Middle frontal gyrus (tissue), 1 donor: Measurements from ENCODE around the gene CRYGC.

ENCODE experiments used
- DNase-seq: peaks from one replicate; pipeline ENCODE4 v3.0.0-alpha.2; 2015; ENCODE audit warnings: low spot score; ENCODE audit errors: extremely low spot score

Gene CRYGC, protein sequence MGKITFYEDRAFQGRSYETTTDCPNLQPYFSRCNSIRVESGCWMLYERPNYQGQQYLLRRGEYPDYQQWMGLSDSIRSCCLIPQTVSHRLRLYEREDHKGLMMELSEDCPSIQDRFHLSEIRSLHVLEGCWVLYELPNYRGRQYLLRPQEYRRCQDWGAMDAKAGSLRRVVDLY

DNA sequence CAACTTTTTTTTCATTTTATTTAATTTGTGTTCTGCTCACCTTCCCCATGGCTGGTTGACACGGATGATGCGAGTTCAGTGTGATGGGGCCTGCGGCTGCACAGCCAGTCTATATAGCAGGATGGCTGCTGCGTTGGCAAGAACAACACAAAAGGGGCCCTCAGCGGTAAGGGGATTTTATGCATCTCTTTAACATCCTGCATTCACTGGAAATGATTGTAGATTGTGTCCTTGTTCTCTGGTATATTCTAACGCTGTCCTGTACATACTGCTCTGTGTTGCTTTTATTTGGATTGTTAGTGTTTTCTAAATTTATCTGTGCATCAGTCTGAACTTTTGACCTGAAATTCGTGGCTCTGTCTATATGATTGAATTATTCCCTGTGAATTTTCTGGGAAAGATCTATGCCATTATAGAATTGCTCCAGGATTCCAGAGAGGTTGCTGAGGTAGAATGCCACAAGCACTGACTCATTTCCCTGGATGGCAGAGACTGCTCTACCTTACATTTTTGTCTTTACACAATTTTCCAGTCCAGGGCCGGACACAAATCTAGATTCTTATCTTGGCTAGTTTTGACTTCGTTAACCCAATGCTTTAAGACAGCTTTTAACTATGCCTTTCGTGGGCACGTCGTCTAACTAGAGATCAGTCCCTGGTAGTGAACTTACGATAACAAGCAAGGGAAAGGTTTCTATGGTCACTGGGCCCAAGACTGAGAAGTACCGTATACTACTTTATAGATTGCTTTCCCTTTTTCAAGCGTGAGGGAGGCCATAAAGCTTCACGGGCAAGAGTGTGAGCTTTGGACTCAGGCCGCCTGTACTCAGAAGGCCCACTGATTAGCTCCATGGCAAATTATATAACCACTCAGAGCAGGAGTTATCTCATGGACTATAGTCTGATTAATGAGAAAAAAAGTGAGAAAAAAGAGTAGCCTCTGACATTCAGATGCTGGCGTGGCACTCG lies at the start of gene CRYGC:
Gene CRYGC, minus strand, starts transcription at position 85 of the 968 bp plus-strand sequence. Its CDS starts 36 bp downstream, at position 49.
- DNase-seq, result no peak

DNA sequence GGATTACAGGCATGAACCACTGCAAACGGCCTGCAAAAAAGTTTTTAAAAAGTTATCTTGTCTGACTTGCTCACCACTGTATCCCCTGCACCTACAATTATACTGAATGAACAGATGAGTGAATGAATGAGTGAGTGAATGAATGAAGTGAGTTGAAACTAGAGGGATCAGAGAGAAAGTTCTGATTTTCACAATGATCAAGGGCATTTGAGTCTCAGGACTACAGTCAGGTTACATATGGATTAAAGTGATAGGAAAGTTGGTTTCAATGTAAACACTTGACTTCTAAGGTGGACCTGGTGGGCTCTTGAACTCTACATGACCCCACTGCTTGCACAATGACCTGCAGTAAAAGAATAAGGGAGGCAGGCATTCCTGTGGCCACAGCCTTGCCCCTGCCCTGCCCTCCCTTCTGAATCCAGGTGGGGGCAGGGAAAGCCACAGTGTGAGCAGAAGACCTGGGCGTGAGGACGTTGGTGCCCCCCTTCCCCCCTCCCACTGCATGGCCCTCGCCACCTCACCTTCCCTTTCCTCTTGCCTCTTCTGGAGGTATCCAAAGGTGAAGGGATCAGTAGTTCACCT lies 49.5 kb upstream of the CRYGC start:
- DNase-seq, result no peak

DNA sequence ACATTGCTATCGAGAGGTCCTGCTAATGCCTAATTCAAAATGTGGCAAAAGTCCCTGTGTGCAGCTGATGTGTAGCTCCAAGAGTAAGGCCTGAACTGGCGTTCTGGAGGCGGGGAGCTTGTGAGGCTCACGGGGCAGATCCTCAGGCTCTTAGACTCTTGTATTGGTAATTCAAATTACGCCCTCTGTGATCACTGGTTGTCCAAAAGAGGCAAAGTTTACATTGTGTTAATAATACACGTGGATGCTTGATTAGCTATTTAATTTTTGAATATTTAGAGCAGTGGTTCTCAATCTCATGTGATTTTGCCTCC lies 46.2 kb upstream of the CRYGC start:
- DNase-seq, result no peak

DNA sequence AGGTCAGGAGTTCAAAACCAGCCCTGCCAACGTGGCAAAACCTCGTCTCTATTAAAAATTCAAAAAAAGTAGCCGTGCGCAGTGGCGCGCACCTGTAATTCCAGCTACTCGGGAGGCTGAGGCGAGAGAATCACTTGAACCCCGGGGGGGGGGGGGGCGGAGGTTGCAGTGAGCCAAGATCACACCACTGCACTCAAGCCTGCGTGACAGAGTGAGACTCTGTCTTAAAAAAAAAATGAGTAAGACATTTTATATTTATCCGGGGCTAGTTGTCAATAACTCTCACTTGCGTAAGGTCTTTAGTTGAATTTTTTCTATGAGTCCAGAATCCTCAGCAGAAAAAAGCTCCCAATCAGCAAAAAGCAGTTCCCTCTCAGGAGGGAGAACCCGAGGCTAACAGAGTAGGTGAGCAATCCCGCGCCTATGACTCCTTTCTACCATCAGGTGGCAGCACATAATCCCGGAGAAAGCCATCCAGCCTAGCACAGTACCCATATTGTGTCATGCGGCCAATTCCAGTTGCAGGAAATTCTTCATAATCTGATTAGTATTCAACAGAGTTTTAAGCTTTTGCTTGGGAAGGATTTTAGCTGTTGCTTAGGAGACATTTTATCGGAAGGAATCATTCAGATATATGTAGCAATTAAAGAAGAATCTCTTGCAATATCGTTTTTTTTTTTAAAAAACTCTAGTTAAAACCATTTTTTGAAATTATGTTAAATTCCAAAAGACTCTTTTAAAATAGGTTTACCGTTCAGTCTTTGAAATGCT lies 45.6 kb upstream of the CRYGC start:
- peak; percentile 83 for DNase-seq

DNA sequence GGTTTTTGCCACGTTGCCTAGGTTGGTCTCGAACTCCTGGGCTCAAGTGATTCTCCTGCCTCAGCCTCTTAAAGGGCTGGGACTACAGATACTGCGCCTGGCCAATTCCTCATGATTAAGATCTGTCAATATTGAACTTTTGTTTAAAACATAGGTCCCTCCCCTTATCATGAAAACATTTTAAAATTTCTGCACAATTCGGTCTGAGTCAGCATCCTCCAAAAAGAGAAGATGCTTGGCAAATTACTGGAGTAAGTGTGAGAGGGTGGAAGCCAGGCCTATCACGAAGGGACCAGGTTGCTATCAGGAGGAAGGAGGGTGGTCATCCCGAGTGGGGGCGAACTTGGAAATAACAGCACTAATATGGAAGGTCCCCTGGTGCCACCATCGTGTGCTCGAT lies 44.5 kb upstream of the CRYGC start:
- DNase-seq, result no peak

DNA sequence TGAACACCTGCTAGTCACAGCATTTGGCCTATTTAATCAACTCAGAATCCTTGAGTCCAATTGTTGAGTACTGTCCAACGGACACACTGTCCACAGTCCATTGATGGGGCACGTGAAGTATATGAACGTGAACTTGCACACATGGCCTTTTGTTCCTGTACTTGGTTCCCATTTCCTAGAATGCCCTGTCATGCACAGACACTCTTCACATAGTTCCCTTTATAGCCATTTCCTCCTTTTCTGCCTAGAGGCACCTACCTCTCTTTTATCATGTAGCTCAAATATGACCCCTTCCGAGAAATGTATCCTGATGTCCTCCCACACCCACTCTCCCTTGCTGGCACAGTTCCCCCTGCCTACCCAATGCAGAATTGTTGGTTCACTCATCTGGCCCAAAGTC lies 42.5 kb upstream of the CRYGC start:
- no peak for DNase-seq

DNA sequence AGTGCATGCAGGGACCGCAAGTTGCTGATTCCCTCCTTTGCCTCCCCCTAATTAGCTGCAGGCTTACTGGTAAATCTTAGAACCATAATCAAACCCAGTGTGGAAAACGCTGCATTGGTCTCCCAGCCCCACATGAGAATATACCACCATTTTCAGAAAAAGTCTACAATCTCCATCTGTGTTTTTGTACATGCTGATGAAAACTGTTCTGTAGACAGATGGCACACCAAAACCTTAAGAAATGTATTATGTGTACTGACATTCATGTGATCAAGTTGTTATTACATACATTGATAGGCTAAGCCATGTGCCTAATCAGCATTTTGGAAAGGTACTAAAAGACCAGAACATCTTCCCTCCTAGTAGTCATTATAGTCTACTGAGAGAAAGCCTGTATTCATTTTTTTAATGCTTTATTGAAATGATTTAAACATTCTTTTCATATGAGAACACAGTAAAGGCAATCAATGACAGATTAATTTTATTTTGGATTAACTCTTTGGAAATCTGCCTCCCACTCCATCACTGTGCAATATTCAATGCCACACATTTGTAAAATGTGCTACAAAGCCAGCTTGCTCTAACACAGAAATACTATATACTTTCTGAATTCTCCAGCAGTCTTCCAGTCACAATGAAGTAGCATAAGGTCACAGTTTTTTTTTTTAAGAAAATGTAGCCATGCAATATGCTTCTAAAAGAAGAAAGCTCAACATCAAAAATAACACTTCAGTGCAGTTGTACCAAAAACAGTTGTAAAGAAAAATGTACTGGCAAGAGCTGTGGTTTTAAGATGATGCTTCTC lies 35.5 kb upstream of the CRYGC start:
- DNase-seq, result no peak

DNA sequence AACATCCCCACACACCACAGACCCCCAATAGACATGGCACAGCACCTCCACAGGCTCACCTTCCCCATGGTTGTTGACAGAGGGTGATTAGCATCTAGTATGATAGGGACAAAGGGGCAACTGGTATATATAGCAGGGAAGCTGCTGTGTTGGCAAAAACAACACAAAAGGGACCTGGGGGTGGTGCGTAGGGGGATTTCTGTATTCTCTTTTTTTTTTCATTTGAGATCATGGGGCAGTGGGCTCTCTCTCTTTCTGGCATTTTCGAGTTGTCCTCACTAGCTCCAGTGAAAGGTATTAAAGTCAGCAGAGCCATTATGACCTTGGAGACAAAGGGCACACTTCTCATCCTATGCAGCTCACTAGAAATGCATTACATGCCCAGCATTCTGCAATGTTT lies 33.9 kb upstream of the CRYGC start, which contains the start of gene CRYGA:
Gene CRYGA, minus strand, starts transcription at position 101 of the 400 bp plus-strand sequence. Its CDS starts 33 bp downstream, at position 68.
- DNase-seq, result no peak

DNA sequence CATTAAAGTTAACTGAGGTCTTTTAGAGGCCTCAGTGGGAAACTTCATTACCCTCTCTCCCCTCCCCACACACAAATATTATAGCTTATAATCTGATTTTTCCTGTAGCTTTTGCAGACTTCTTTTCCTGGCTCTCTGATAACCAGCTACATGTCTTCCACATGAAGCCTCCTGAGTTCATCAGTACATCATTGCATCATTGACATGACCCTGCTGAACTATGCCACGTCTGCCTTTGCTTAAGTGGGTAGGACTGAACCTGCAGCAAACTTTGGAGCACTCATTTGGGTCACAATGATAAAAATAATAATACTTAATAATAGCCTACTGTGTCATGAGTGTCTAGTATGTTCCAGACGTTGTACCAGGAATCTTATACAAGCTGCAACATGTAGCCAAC lies 26.8 kb upstream of the CRYGC start:
- DNase-seq, result no peak

DNA sequence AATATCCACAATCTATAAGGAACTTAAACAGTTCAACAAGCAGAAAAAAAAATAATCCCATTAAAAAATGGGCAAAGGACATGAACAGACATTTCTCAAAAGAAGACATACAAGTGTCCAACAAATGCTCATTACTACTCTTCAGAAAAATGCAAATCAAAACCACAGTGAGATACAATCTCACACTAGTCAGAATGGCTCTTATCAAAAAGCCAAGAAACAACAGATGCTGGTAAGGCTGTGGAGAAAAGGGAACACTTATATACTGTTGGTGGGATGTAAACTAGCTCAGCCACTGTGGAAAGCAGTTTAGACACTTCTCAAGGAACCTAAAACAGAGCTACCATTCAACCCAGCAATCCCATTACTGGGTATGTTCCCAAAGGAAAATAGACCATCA lies 23.5 kb upstream of the CRYGC start:
- DNase-seq, result no peak

DNA sequence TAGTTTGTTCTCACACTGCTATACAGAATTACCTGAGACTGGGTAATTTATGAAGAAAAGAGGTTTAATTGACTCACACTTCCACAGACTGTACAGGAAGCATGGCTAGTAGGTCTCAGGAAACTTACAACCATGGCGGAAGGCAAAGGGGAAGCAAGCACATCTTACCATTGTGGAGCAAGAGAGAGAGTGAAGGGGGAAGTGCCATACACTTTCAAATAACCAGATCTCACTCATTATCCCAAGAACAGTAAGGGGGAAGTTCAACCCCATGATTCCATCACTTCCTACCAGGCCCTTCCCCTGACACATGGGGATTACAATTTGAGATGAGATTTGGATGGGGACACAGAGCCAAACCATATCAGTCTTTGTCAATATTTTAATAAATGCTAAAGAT lies 21.3 kb upstream of the CRYGC start:
- no peak for DNase-seq

DNA sequence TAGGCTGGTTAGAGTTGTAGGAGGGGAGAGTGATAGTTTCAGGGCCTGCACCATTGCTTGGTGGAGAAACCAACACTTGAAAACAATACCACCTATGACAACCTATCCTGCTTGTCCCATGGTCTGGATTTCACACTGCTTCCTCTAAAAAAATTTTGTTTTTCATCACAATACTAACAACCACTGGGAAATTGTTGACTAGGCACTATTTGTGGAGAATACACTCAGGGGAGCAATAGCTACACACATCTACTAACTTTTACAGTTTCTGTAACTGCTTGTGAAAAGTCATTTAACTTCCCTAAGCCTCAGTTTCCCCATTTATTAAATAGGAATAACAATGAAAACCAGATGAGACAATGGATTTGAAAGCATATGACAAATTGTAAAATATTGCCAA lies 20.5 kb upstream of the CRYGC start:
- DNase-seq, result no peak

DNA sequence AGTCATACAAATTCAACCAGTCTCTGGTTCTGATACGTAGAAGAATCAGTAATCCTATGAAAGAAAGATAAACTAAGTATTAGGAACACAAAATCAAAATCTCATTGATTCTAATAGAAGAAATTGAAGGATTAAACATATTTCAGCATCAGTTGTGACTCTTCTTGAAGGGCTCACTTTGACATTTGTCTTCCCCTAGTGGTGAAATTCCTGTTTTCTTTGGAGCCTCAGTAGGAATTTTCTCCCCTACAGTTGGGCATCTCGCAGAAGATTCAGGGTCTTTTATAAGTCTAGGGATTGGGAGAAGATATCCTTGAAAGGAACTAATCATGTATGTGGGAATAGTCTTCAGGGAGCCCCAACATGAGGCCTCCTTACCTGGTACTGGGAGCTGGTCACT lies 19.2 kb upstream of the CRYGC start:
- no peak for DNase-seq

DNA sequence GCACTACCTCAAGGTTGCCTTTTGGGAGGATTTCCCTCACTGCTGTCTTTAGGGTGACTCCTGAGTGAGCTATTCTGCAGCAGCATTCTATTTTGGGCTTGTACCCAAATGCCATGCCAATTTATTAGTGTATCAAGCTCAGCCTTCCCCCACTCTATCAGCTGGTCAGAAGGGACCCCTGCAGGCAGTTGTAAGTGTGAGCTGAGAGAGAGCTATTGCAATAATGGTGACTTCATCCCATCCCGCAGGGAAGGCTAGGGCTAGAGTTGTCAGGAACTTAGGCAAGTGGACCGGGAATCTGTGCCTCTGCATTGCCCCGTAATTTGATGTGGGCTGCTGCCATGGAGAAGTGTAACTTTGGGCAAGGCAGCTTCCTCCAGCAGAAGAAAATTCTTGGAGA lies 18.1 kb upstream of the CRYGC start:
- no peak for DNase-seq

DNA sequence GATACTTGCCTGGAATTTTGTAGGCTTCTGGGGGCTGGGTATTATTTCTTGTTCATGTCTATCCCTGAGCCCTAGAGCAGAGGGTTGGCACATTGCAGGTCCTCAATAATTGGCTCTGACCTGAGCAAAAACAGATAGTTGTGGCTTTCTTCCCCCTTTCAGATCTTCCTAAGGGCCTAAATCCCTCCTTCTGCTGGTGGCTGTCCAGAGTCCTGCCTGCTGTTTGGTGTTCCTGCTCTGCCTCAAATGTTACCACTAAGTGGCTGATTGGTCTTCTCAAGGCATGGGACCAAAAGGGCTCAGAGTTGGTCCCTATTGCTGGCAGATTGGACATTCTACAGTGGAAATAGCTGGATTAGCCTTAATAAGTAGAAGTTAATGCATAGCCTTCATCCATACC lies 17.4 kb upstream of the CRYGC start:
- no peak for DNase-seq

DNA sequence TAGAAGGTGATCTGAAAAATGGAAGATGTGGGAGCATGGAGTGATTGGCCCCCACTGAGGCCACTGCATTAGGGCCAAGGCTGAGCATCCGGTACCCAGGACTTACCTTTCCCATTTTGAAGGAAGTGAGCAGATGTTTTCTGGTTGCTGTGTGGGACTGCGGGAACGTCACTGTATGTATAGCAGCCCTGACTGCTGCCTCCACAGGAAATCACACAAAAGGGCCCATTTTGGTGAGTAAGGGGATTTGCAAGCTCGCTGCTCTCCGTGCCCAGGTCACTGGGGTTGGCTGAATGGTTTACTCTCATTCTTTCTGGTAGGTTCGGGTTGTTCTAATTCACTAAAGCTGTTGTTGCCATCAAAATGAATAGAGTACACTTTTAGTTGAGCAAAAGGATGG lies 16.4 kb upstream of the CRYGC start, which contains the start of gene CRYGB:
Gene CRYGB, minus strand, starts transcription at position 153 of the 400 bp plus-strand sequence. Its CDS starts 38 bp downstream, at position 115.
- DNase-seq, result no peak

DNA sequence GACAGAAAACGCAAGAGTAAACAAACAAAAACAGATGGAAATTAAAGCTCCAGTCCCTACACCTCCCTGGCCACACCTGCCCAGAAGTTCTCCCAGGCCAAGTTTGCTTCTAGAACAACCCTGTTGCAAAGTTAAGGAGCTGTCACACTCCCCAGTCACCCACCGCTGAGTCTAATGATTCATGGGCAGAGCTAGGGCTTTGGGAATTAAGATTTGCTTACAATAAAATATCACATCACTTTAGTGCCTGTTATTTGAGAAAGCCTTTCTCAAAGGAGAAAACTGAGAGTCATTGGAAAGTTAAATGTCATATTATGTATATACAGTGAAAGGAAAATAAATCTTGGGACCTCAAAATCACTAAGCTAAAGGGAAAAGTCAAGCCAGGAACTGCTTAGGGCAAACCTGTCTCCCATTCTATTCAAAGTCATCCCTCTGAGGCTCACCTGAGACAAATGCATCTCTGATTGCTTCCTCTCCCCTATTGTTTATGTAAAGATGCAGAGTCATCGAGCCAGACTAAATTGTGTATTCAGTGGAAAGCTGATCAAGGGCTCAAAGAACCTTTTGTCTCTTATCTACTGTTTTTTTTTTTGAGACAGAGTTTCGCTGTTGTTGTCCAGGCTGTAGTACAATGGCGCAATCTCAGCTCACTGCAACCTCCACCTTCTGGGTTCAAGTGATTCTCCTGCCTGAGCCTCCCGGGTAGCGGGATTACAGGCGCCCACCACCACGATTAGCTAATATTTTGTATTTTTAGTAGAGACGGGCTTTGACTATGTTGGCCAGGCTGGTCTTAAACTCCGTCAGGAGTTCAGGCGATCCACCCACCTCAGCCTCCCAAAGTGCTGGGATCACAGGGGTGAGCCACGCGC lies 13.5 kb upstream of the CRYGC start:
- DNase-seq, result no peak

DNA sequence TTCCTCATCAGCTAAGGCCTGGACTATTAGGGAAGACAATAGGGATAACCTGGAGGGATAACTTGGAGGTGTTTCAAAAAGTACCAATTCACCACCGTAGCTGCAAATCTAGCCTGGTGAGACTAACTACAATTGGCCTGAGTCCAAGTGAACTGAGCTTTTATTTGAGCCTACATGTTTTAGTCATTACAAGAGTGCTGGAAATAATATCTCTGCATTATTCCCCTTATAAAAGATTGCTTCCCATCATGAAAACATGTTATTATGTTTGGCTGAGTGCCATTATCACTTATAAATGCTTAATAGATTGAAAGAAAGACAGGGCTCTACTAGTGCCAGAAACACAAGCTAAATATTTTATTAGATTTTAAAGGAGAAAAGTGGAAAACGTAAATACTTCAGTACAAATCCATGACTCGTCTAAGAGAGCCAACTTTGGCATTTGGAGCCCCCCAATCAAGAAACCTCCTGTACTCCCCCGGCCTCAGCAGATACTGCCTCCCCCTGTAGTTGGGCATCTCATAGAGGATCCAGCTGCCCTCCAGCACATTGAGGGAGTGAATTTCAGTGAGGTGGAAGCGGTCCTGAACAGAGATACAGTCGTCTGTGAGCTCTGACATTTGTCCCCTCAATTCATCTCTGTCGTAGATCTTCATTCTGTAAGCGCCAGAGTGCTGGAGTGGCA lies 12.8 kb upstream of the CRYGC start:
- no peak for DNase-seq

DNA sequence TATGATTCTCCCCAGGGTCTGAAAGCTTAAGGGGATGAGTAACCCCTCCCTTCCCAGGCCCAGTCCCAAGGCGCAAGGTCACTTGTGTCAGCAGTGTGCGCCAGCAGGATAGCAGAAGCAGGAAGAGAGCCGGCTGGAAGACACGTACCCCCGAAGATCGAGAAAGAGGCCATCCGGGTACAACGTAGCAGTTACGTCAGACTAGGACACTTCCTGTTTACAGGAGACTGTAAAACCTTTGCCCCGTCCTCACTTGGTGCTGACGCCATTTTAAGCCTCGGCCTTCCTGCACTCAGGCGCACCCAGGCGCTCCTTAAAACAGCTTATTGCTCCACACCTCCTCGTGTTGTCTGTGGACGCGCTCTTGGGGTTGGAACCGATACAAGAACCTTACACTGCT lies 9.8 kb upstream of the CRYGC start:
- DNase-seq, result no peak
